ENCODE measurements around the gene HOXD4. TPM values are rescaled to one million over a fixed set of nuclear protein-coding genes. Genes with fewer than 3 reads are reported as not detected.

Gene HOXD4
- total RNA-seq, 1 donor from 2014 or later = 0.97 TPM

DNA sequence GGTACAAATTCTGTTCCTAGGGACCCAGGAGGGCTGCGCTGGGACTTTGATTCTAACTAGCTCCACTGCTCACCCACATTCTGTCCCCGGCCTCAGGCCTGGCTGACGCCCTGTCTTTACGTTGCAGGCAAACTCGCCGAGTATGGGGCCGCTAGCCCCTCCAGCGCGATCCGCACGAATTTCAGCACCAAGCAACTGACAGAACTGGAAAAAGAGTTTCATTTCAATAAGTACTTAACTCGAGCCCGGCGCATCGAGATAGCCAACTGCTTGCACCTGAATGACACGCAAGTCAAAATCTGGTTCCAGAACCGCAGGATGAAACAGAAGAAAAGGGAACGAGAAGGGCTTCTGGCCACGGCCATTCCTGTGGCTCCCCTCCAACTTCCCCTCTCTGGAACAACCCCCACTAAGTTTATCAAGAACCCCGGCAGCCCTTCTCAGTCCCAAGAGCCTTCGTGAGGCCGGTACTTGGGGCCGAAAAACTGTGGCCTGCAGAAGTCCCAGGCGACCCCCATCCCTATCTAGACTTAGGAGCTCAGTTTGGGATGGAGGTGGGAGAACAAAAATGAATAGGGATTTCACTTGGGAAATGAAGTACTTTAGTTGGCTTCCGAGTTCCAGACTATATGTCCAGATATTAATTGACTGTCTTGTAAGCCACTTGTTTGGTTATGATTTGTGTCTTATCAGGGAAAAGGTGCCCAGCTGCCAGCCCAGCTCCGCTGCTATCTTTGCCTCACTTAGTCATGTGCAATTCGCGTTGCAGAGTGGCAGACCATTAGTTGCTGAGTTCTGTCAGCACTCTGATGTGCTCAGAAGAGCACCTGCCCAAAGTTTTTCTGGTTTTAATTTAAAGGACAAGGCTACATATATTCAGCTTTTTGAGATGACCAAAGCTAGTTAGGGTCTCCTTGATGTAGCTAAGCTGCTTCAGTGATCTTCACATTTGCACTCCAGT, 38.6 kb downstream of the HOXD4 start:
- Histone ChIP-seq H3K4me3 (peak overlapping the region; percentile 63), H3K27me3 (ENCODE audit: low read depth) (peaks cover 81% of the 10 kb centered on the region), H3K36me3 (no peaks in the 10 kb centered on the region), H3K4me1 (peaks cover 27% of the 10 kb centered on the region), H3K9me3 (no peaks in the 10 kb centered on the region), H3K27ac (peak overlapping the region; percentile 75)
- TF ChIP-seq, protein P1, sequence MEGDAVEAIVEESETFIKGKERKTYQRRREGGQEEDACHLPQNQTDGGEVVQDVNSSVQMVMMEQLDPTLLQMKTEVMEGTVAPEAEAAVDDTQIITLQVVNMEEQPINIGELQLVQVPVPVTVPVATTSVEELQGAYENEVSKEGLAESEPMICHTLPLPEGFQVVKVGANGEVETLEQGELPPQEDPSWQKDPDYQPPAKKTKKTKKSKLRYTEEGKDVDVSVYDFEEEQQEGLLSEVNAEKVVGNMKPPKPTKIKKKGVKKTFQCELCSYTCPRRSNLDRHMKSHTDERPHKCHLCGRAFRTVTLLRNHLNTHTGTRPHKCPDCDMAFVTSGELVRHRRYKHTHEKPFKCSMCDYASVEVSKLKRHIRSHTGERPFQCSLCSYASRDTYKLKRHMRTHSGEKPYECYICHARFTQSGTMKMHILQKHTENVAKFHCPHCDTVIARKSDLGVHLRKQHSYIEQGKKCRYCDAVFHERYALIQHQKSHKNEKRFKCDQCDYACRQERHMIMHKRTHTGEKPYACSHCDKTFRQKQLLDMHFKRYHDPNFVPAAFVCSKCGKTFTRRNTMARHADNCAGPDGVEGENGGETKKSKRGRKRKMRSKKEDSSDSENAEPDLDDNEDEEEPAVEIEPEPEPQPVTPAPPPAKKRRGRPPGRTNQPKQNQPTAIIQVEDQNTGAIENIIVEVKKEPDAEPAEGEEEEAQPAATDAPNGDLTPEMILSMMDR (IDR thresholded peaks at IDR 0.05) = no peak
- intact Hi-C loops (cut with DNase I) = no loop called here
- ATAC-seq = no peak
- DNase-seq = no peak

DNA sequence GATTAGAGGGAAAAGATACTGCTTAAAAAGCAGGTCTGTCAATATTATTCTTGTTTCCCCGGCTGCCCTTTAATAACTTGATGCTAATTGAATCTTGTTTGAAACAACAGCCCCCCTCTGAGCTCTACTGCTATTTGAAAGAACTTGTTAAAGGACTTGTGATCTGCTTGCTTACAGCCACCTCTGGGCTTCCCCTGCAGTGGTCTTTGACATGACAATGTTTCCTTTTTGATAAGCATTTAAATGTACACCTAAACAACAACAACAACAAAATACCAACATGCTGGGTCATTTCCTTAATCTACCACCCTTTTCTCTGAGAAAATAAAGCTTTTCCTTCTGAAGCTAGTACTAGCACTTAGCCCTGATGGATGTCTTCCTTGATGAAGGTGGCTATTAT, 41.0 kb downstream of the HOXD4 start:
- TF ChIP-seq, protein P1 (IDR thresholded peaks at IDR 0.05) = no peak
- intact Hi-C loops (cut with DNase I) = no loop called here
- H3K36me3 ChIP-seq = no peaks in the 10 kb centered on the region
- peaks cover 24% of the 10 kb centered on the region for H3K4me1 ChIP-seq
- ATAC-seq (no peak), DNase-seq (no peak)
- H3K27ac ChIP-seq = no peak overlapping the region
- H3K4me3 ChIP-seq = no peak overlapping the region
- peaks cover 88% of the 10 kb centered on the region for H3K27me3 ChIP-seq (ENCODE audit: low read depth)
- H3K9me3 ChIP-seq = no peaks in the 10 kb centered on the region

DNA sequence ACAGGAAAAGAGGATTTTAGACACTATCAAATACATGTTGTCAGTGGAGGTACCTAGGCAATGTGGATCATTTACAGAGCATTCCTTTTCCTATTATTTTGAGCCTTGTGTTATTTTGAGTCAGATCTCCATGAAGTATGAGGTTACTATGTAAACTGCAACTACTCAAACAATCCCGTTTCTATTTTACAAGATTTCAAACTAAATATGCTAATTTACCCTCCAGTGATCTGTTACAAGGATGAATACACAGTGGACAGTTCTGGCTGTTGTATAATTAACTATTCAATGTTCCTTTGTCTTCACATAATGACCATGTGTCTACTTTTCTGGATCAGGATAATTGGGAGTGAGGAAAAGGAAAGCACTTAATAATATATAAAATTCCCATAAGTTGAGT, 41.7 kb downstream of the HOXD4 start:
- Histone ChIP-seq H3K36me3 (no peaks in the 10 kb centered on the region), H3K27me3 (ENCODE audit: low read depth) (peaks cover 87% of the 10 kb centered on the region), H3K4me1 (peaks cover 19% of the 10 kb centered on the region), H3K27ac (no peak overlapping the region), H3K9me3 (no peaks in the 10 kb centered on the region), H3K4me3 (no peak overlapping the region)
- TF ChIP-seq, protein P1 (IDR thresholded peaks at IDR 0.05) = no peak
- intact Hi-C loops (cut with DNase I) = no loop called here
- ATAC-seq (no peak), DNase-seq (no peak)

DNA sequence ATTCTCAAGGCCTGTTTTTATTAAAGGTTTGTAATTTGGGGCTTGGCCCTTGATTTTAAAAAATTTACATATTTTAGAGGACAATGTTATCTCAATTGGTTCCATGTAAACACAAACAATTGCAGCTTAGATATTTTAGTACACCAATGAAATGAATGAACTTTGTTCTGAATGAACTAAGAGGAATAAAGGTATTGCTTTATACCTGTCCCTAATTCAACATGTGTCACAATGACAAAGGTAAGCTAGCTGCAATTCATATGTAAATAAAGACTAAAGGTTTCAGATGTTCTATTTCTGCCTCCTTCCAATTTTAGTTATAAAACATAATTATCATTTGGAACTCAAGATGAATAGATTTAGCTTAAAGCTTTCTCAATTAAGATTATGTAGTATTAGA, 48.6 kb downstream of the HOXD4 start:
- TF ChIP-seq, protein P1 (IDR thresholded peaks at IDR 0.05) = no peak
- Histone ChIP-seq H3K27me3 (ENCODE audit: low read depth) (peaks cover 36% of the 10 kb centered on the region), H3K27ac (no peak overlapping the region), H3K36me3 (no peaks in the 10 kb centered on the region), H3K9me3 (no peaks in the 10 kb centered on the region), H3K4me3 (no peak overlapping the region), H3K4me1 (no peaks in the 10 kb centered on the region)
- ATAC-seq (no peak), DNase-seq (no peak)
- intact Hi-C loops (cut with DNase I) = no loop called here

DNA sequence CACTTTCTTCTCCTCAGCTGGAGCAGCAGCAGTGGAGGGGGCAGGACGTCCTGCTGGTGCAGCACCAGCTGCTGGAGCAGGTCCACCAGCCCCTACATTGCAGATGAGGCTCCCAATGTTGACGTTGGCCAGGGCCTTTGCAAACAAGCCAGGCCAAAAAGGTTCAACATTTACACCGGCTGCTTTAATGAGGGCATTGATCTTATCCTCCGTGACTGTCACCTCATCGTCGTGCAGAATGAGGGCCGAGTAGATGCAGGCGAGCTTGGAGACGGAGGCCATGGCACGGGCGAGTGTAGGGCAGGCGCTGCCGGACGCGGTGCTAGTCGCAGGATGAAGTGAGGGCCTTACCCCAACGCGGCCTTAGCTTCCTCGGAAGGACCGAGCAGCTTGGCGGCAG, 49.6 kb downstream of the HOXD4 start:
- DNase-seq = no peak
- no peak for ATAC-seq
- Histone ChIP-seq H3K36me3 (no peaks in the 10 kb centered on the region), H3K9me3 (no peaks in the 10 kb centered on the region), H3K27ac (no peak overlapping the region), H3K4me1 (no peaks in the 10 kb centered on the region), H3K27me3 (ENCODE audit: low read depth) (peaks cover 32% of the 10 kb centered on the region), H3K4me3 (no peak overlapping the region)
- TF ChIP-seq, protein P1 (IDR thresholded peaks at IDR 0.05) = no peak
- intact Hi-C loops (cut with DNase I) = no loop called here

Data from lower lobe of right lung (tissue), 2 donors.